H1 (cell line): Measurements from ENCODE around the gene TOMM7.
"Not testable (repeated sequence)": the region's sequence is repeated elsewhere in the genome, so short reads cannot be mapped to it uniquely, and the experiment has no call there.

Experiments
- EZH2 ChIP-seq: fragments of 200-600 bp; sonication (generic); IDR thresholded peaks from 2 replicates; pipeline ENCODE4 v1.7.1; 2012; ENCODE audit warnings: low read depth, mild to moderate bottlenecking, moderate library complexity, low read length, inconsistent platforms; ENCODE audit not compliant: severe bottlenecking
- KDM5A ChIP-seq: fragments of 200-600 bp; IDR thresholded peaks from 2 replicates; pipeline ENCODE4 v1.7.1; 2012; ENCODE audit warnings: mild to moderate bottlenecking, low read length, inconsistent platforms, mixed read lengths
- TAF7 ChIP-seq: optimal IDR thresholded peaks from 2 replicates; pipeline ENCODE3; 2011; ENCODE audit warnings: low read depth, mild to moderate bottlenecking, inconsistent platforms, low read length, moderate library complexity, borderline replicate concordance
- TF ChIP-seq, protein P1 (sequence below), 3 experiments: IDR thresholded peaks; 1 replicate in 2 of 3; 2 replicates in 1 of 3; pipeline versions ENCODE4 v1.5.1 to v1.6.1; 2011; ENCODE audit warnings: low read length in 3 of 3, mild to moderate bottlenecking in 3 of 3, inconsistent platforms in 2 of 3, low read depth in 1 of 3, moderate library complexity in 1 of 3; ENCODE audit not compliant: insufficient read depth in 1 of 3; ENCODE audit errors: control extremely low read depth in 1 of 3

DNA sequence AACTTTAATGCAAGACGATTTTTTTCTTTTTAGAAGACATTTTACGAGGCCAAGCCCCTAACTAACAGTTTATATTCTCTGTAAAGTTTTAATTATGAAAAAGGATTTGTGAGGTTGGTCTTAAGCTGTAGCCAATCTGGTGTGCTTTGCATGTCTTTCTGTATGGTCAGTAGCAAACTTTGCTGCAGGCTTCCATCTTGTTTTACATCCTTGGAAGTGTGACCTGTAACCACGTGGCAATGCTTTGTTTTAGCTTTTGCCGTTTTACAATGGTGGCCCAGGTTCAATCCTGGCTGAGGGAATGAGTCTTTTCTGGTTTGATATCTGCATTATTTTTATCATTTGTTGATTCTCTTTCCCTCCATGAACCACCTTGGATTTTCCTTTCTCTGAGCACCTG, 19.8 kb downstream of the TOMM7 start:
- TF ChIP-seq, protein P1, sequence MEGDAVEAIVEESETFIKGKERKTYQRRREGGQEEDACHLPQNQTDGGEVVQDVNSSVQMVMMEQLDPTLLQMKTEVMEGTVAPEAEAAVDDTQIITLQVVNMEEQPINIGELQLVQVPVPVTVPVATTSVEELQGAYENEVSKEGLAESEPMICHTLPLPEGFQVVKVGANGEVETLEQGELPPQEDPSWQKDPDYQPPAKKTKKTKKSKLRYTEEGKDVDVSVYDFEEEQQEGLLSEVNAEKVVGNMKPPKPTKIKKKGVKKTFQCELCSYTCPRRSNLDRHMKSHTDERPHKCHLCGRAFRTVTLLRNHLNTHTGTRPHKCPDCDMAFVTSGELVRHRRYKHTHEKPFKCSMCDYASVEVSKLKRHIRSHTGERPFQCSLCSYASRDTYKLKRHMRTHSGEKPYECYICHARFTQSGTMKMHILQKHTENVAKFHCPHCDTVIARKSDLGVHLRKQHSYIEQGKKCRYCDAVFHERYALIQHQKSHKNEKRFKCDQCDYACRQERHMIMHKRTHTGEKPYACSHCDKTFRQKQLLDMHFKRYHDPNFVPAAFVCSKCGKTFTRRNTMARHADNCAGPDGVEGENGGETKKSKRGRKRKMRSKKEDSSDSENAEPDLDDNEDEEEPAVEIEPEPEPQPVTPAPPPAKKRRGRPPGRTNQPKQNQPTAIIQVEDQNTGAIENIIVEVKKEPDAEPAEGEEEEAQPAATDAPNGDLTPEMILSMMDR (IDR thresholded peaks at IDR 0.05; ENCODE audit: control extremely low read depth in 1 of 3, insufficient read depth in 1 of 3, low read depth in 1 of 3, low read length in 3 of 3): not testable (repeated sequence)
- not testable (repeated sequence) for TF ChIP-seq TAF7, KDM5A, EZH2
